Ishikawa (cell line): Measurements from ENCODE around the gene C1QTNF6.

Experiments used
- CEBPB ChIP-seq: IDR thresholded peaks from 2 replicates; pipeline ENCODE4 v1.6.1; 2012
- CREB1 ChIP-seq: IDR thresholded peaks from 2 replicates; pipeline ENCODE4 v1.6.1; 2012; ENCODE audit warnings: low read depth
- EGR1 ChIP-seq: IDR thresholded peaks from 2 replicates; pipeline ENCODE4 v1.6.1; 2012
- EP300 ChIP-seq: IDR thresholded peaks from 2 replicates; pipeline ENCODE4 v1.6.1; 2012; ENCODE audit warnings: borderline replicate concordance
- FOXM1 ChIP-seq: IDR thresholded peaks from 2 replicates; pipeline ENCODE4 v1.6.1; 2012; ENCODE audit warnings: low read depth, borderline replicate concordance
- NFIC ChIP-seq: IDR thresholded peaks from 2 replicates; pipeline ENCODE4 v1.6.1; 2012
- RAD21 ChIP-seq: IDR thresholded peaks from 2 replicates; pipeline ENCODE4 v1.6.1; 2012; ENCODE audit warnings: low read depth
- TAF1 ChIP-seq: IDR thresholded peaks from 2 replicates; pipeline ENCODE4 v1.6.1; 2012; ENCODE audit warnings: low read depth, mild to moderate bottlenecking
- TCF12 ChIP-seq: IDR thresholded peaks from 2 replicates; pipeline ENCODE4 v1.6.1; 2012; ENCODE audit warnings: low read depth
- TEAD4 ChIP-seq: IDR thresholded peaks from 2 replicates; pipeline ENCODE4 v1.6.1; 2012
- YY1 ChIP-seq: IDR thresholded peaks from 2 replicates; pipeline ENCODE4 v1.6.1; 2012; ENCODE audit warnings: low read depth
- ZBTB7A ChIP-seq: IDR thresholded peaks from 2 replicates; pipeline ENCODE4 v1.6.1; 2012; ENCODE audit warnings: low read depth
- TF ChIP-seq, protein P1 (sequence below): IDR thresholded peaks from 2 replicates; pipeline ENCODE4 v1.6.1; 2012
- TF ChIP-seq, protein P2 (sequence below): IDR thresholded peaks from 2 replicates; pipeline ENCODE4 v1.6.1; 2012; ENCODE audit warnings: low read depth, mild to moderate bottlenecking
- TF ChIP-seq, protein P3 (sequence below): IDR thresholded peaks from 2 replicates; pipeline ENCODE4 v1.6.1; 2012

C1QTNF6 gene

DNA sequence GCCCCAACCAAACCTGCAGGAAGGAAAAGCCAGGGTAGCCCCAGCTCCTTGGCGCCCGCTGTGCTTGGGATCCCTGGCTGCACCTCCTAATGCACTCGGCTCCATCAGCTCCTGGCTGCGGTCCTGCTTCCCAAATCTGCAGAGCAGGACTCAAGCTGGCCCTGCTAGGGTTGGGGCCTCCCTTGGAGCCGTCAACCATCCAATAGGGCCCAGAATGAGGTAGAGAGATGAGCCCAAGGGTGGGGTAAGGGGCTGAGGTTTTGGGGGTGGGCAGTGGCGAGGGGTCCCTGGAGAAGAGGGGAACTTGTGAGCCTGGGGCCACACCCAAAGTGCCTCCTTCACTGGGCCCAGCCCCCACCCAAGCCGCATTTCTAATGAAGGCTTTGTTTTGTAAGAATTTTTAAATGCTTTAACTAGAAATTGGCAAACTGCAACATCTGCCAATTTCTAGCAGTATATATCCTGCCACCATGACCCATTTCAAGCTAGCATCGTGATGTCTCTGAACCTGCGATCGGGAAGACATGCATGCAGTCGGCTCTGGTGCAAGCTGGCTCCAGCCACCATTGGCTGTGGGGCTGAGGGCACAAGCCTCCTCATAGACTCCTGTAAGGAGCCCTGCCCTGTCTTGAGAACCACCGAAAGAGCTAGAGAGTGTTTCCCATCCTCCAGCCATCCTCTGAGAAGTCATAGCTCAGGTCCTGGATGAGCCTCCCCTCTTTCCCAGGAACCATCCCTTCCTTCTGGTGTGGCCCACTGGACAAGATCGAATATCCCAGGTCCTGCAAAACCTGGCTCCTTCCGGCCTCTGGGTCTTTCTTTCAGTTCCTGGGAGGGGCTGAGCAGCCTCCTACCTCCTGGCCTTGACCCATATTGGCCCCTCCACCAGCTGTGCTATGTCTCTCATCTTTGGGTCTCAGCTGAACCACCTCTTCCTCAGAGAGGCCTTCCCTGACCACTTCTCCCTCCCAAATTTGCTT lies 15.5 kb downstream of the C1QTNF6 start:
- TF ChIP-seq RAD21 (no peak), ZBTB7A (no peak), CREB1 (no peak), TEAD4 (no peak), EP300 (no peak), NFIC (no peak), FOXM1 (no peak), EGR1 (no peak), YY1 (no peak), TAF1 (no peak), TCF12 (no peak), CEBPB (no peak)
- TF ChIP-seq, protein P1, sequence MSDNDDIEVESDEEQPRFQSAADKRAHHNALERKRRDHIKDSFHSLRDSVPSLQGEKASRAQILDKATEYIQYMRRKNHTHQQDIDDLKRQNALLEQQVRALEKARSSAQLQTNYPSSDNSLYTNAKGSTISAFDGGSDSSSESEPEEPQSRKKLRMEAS, result no peak
- TF ChIP-seq, protein P2, sequence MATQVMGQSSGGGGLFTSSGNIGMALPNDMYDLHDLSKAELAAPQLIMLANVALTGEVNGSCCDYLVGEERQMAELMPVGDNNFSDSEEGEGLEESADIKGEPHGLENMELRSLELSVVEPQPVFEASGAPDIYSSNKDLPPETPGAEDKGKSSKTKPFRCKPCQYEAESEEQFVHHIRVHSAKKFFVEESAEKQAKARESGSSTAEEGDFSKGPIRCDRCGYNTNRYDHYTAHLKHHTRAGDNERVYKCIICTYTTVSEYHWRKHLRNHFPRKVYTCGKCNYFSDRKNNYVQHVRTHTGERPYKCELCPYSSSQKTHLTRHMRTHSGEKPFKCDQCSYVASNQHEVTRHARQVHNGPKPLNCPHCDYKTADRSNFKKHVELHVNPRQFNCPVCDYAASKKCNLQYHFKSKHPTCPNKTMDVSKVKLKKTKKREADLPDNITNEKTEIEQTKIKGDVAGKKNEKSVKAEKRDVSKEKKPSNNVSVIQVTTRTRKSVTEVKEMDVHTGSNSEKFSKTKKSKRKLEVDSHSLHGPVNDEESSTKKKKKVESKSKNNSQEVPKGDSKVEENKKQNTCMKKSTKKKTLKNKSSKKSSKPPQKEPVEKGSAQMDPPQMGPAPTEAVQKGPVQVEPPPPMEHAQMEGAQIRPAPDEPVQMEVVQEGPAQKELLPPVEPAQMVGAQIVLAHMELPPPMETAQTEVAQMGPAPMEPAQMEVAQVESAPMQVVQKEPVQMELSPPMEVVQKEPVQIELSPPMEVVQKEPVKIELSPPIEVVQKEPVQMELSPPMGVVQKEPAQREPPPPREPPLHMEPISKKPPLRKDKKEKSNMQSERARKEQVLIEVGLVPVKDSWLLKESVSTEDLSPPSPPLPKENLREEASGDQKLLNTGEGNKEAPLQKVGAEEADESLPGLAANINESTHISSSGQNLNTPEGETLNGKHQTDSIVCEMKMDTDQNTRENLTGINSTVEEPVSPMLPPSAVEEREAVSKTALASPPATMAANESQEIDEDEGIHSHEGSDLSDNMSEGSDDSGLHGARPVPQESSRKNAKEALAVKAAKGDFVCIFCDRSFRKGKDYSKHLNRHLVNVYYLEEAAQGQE, result no peak
- TF ChIP-seq, protein P3, sequence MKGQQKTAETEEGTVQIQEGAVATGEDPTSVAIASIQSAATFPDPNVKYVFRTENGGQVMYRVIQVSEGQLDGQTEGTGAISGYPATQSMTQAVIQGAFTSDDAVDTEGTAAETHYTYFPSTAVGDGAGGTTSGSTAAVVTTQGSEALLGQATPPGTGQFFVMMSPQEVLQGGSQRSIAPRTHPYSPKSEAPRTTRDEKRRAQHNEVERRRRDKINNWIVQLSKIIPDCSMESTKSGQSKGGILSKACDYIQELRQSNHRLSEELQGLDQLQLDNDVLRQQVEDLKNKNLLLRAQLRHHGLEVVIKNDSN, result no peak

- TF ChIP-seq EP300, result no peak
- TF ChIP-seq CEBPB, result no peak
- TF ChIP-seq, protein P2, result no peak
- TF ChIP-seq, protein P1, result no peak
- TF ChIP-seq FOXM1, result no peak
- no peak for TF ChIP-seq TEAD4
- TF ChIP-seq RAD21, result no peak
- no peak for TF ChIP-seq ZBTB7A
- TF ChIP-seq, protein P3, result no peak
- no peak for TF ChIP-seq YY1
- no peak for TF ChIP-seq CREB1
- TF ChIP-seq TAF1, result no peak
- no peak for TF ChIP-seq EGR1
- no peak for TF ChIP-seq TCF12
- TF ChIP-seq NFIC, result no peak
Observed at GRCh38 chr22:37171662-37172061, 16.4 kb downstream of the C1QTNF6 start.

DNA sequence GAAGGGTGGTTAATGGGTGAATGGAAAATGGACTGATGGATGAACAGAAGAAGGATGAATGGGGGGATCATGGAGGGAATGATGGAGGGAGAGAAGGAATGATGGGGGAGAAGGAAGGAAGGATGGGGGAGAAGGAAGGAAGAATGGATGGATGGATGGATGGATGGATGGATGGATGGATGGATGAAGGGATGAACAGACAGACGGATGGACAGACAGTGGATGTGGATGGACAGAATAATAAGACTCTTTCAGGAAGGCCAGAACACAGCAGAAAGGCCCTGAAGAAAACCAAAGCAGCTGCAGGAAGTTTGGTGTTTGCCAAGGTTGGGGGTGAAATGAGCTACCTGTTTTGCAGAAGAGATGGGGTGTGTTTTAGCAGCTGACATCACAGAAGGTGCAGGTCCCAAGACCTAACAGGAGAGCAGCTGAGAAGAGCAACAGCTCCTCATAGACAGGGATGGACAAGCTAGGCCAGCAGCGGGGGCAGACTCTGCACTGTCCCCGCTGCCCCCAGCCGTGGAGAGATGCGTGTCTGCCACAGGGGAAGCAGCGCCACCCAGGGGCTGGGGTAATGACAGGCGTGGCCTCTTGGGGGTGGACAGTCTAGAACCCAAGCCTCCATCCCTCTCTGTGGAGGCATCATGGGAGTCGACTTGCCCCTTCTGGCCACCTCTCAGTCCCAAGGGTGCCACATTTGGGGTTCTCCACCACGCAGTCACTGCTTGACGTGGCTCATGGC lies 17.9 kb downstream of the C1QTNF6 start:
- TF ChIP-seq CREB1 (no peak), YY1 (no peak), NFIC (no peak), CEBPB (no peak), EP300 (no peak), TEAD4 (no peak), ZBTB7A (no peak), TCF12 (no peak), TAF1 (no peak), RAD21 (no peak), FOXM1 (no peak), EGR1 (no peak)
- TF ChIP-seq, protein P3, result no peak
- TF ChIP-seq, protein P2, result no peak
- TF ChIP-seq, protein P1, result no peak
